Nephron progenitor cell (in vitro differentiated cells): ENCODE data around the gene NRG3.

ENCODE experiments used
- DNase-seq: peaks from one replicate; pipeline ENCODE4 v3.0.0; 2021
- H3K27ac Mint-ChIP-seq: 2 replicates; pipeline ENCODE4 v1.8.0; 2021; ENCODE audit warnings: mild to moderate bottlenecking, moderate library complexity, mixed read lengths
- H3K27me3 Mint-ChIP-seq: 2 replicates; pipeline ENCODE4 v1.8.0; 2021; ENCODE audit warnings: mild to moderate bottlenecking, low read depth, mixed read lengths; ENCODE audit not compliant: poor library complexity
- H3K36me3 Mint-ChIP-seq: 2 replicates; pipeline ENCODE4 v1.8.0; 2021; ENCODE audit warnings: low read depth, mixed read lengths
- H3K4me1 Mint-ChIP-seq: 2 replicates; pipeline ENCODE4 v1.8.0; 2021; ENCODE audit warnings: mixed read lengths
- H3K4me3 Mint-ChIP-seq: 2 replicates; pipeline ENCODE4 v1.8.0; 2021; ENCODE audit warnings: mild to moderate bottlenecking, moderate library complexity, mixed read lengths
- H3K9me3 Mint-ChIP-seq: 2 replicates; pipeline ENCODE4 v1.8.0; 2021; ENCODE audit warnings: mild to moderate bottlenecking, moderate library complexity, mixed read lengths
- CTCF ChIP-seq: fragments of 200-600 bp; sonication (generic); IDR thresholded peaks from 2 replicates; pipeline ENCODE4 v1.5.0; 2021; ENCODE audit warnings: antibody characterized with exemption

The NRG3 gene

GRCh38 chr10:82249141-82249540, 374.1 kb downstream of the NRG3 start:
- H3K9me3 Mint-ChIP-seq = no peaks in the 10 kb centered on the region
- no peak for TF ChIP-seq CTCF
- H3K4me3 Mint-ChIP-seq = no peak overlapping the region

GRCh38 chr10:82251222-82251906, 376.4 kb downstream of the NRG3 start:
- DNase-seq = no peak
- no peaks in the 10 kb centered on the region for H3K9me3 Mint-ChIP-seq
- H3K27ac Mint-ChIP-seq = no peak overlapping the region
- no peaks in the 10 kb centered on the region for H3K27me3 Mint-ChIP-seq
- H3K36me3 Mint-ChIP-seq = no peaks in the 10 kb centered on the region
- H3K4me3 Mint-ChIP-seq = no peak overlapping the region
- H3K4me1 Mint-ChIP-seq = peaks cover 7% of the 10 kb centered on the region
- no peak for TF ChIP-seq CTCF

More at GRCh38 chr10:82249141-82249540, 374.1 kb downstream of the NRG3 start:
- no peaks in the 10 kb centered on the region for H3K36me3 Mint-ChIP-seq
- H3K27me3 Mint-ChIP-seq = no peaks in the 10 kb centered on the region
- DNase-seq = no peak
- no peak overlapping the region for H3K27ac Mint-ChIP-seq
- H3K4me1 Mint-ChIP-seq = peaks cover 4% of the 10 kb centered on the region

GRCh38 chr10:82252081-82252480, 377.1 kb downstream of the NRG3 start:
- Mint-ChIP-seq H3K36me3 (no peaks in the 10 kb centered on the region), H3K27ac (no peak overlapping the region), H3K9me3 (no peaks in the 10 kb centered on the region), H3K4me1 (peaks cover 11% of the 10 kb centered on the region), H3K4me3 (no peak overlapping the region), H3K27me3 (no peaks in the 10 kb centered on the region)
- no peak for DNase-seq
- no peak for TF ChIP-seq CTCF

GRCh38 chr10:82254237-82254636, 379.2 kb downstream of the NRG3 start:
- H3K27me3 Mint-ChIP-seq = no peaks in the 10 kb centered on the region

GRCh38 chr10:82256275-82256674, 381.3 kb downstream of the NRG3 start:
- Mint-ChIP-seq H3K9me3 (no peaks in the 10 kb centered on the region), H3K4me1 (peaks cover 14% of the 10 kb centered on the region), H3K27ac (no peak overlapping the region), H3K27me3 (no peaks in the 10 kb centered on the region), H3K4me3 (no peak overlapping the region), H3K36me3 (no peaks in the 10 kb centered on the region)
- no peak for TF ChIP-seq CTCF
- no peak for DNase-seq

More at GRCh38 chr10:82254237-82254636, 379.2 kb downstream of the NRG3 start:
- H3K4me1 Mint-ChIP-seq = peaks cover 7% of the 10 kb centered on the region
- TF ChIP-seq CTCF = no peak
- no peak overlapping the region for H3K27ac Mint-ChIP-seq
- H3K9me3 Mint-ChIP-seq = no peaks in the 10 kb centered on the region
- H3K4me3 Mint-ChIP-seq = no peak overlapping the region
- no peak for DNase-seq
- no peaks in the 10 kb centered on the region for H3K36me3 Mint-ChIP-seq

GRCh38 chr10:82266438-82266837, 391.4 kb downstream of the NRG3 start:
- H3K27ac Mint-ChIP-seq = no peak overlapping the region

More at GRCh38 chr10:82266438-82266837, 391.4 kb downstream of the NRG3 start:
- Mint-ChIP-seq H3K27me3 (no peaks in the 10 kb centered on the region), H3K4me1 (no peaks in the 10 kb centered on the region), H3K36me3 (no peaks in the 10 kb centered on the region), H3K9me3 (no peaks in the 10 kb centered on the region), H3K4me3 (no peak overlapping the region)
- TF ChIP-seq CTCF = no peak
- DNase-seq = no peak
